Activated CD4-positive, alpha-beta T cell treated with anti-CD3 and anti-CD28 coated beads, Interleukin-2, amount 50 U/mL, for 24 hours (primary cell): ENCODE results near the gene ENDOV.
A peak's percentile ranks its signal among the peaks of the same experiment; 100 is the strongest.

ENCODE experiments used
- DNase-seq, 2 donors: peaks; one replicate each; pipeline ENCODE4 v3.0.0-alpha.2; 2020; ENCODE audit warnings: low read depth in 1 of 2, low spot score in 1 of 2

Gene ENDOV

DNA sequence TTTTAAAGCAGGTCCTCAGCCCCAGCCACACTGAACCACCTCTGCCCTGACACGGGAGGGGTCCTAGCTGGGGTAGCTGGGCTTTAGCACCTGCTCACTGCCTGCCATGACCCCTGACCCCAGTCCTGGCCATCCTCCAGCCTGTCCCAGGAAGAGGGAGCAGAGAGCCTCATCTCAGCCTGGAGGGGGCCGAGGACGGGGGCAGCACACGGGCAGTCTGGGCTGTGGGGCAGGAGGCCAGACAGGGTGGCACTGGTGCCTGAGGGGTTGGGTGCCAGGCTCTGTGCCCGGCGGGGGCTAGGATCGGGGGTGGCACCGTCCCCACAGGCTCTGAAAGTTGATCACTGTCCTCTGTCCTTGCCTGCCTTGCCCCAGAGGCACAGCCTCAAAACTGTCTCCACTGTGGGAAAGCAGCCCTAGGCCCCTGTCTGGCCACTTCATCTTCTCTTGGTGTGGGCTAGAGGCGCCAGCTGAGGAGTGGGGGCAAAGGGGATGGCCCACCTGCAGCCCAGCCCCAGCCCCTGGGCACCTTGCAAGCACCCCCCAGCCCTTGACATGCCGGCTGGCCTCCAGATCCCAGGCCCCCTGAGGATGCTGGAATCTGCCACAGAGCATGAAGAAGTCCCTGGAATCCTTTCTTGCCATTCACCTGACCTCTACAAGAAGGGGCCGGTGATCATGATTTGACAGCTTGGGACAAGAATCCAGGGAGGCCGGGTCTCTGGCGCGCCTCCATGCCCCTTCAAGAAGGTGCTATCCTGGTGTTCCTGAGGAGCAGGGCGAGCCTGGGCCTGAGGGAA is 15.7 kb downstream of the ENDOV start:
- no peak for DNase-seq

DNA sequence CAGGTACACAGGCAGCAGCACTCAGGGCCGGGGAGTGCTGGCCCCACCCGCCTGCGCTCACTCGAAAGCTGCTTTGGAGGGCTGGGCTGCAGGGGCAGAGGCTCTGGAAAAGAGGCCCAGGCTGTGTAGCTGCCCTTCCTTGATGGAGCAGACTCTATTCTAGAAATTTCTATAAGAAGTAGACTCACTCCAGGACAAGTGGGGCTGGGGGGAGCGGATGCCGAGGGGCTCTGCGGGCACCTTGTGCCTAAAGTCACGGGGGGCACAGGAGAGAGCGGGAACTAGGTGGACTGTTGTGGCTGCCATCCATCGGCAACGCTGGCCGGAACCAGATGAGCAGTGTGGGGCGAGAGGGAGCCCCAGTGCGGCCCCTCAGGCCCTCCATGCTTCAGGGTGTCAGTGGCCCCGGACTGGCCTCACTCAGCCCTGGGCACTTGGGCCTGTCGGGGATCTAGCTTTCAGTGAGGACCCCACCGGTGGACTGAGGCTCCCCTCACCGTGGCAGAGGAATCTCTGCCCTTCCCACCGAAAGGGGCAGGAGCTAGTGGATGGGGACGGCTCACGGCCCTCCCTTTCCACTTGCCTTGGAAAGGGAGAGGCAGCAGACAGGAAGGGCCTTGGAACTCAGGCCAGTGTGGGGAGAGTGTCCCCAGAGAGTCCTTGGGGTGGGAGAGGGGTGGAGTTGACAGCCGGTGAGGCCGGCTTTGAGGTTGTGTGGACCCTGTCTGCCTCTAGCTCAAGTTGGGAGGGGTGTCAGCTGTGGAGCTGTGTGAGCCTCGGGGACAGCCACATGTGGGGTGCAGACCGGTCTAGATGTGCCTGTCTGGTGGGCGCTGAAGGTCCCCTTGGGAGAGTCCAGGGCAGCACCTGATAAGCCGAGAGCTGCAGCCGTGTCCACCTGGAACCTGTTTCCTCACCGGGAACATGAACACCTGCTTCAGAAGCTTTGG is 16.6 kb downstream of the ENDOV start:
- no peak for DNase-seq

DNA sequence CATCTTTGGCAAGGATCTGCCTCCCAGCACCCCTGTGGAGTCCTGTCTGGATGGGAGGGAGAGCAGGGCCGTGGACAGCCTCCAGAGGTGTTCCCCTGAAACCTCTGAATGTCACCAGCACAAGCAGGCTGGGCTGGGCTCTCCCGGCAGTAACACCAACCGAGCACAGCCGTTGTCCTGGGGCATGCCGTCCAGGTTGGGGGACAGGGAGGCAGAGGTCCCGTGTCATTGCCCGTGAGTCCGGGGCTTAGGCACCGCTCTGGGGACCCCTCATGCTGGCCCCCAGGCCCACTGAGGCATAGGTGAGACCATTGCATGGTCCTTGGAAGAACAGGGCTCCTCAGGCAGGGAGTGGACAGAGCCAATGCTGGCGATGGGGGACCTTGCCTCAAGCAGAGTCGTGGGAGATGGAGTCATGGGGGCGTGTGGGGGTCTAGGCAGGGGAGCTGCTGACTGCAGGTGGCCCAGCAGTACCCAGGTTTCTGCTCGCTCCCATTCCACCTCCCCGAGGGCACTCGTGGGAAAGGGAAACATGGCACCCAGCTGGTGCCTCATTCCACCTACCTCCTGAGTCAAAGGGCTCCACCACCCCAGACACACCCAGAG is 17.5 kb downstream of the ENDOV start:
- DNase-seq: no peak

DNA sequence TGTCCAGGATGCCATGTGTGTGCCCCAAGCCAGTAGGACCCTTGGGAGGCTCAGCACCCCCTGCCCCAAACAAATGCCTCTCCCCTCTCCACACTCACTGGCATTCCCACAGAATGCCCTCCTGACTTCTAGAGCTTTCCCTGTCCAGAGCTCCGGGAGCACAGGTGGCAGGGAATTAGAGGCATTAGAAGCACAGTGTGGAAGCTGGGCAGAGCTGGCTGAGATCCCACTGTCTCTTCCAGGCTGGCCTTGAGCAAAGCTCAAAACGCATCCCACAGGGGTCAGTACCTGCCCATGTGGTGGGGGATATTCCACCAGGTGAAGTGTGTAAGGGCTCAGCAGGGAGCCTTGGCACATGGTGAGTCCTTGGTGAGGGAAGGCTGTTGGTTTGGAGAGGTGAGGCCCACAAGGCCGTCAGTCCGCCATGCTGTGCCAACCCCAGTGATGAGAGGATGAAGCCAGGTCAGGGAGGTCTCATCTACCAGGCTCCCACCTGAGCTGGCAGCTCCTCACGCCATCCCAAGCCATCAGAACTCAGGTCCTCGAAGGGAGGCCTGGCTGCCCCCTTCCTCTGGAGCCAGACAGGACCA is 18.1 kb downstream of the ENDOV start:
- no peak for DNase-seq

DNA sequence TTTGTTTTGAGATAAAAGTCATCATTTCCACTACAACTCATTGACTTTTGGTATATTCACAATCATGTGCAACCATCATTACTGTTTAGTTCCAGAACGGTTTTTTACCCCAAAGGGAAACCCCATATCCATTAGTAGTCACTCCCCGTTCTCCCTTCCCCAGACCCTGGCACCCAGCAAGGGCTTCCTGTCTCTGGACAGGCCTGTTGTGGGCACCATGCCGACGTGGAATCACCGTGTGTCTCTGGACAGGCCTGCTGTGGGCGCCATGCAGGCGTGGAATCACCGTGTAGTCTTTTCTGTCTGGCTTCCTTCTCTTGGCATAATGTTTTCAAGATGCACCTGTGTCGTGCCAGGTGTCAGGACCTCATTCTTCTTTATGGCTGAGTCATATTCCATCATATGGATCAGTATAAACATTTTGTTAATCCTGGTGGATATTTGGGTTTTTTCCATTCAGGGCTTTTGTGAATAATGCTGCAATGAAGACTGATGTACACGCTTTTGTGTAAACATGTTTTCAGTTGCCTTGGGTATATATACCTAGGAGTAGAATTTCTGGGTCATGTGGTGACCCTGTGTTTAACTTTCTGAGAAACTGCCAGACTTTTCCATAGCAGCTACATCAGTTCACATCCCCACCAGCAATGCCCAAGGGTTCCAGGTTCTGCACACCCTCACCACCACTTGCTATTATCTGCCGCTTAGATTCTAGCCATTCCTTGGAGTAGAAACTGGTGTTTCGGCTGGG is 19.1 kb downstream of the ENDOV start:
- no peak for DNase-seq

DNA sequence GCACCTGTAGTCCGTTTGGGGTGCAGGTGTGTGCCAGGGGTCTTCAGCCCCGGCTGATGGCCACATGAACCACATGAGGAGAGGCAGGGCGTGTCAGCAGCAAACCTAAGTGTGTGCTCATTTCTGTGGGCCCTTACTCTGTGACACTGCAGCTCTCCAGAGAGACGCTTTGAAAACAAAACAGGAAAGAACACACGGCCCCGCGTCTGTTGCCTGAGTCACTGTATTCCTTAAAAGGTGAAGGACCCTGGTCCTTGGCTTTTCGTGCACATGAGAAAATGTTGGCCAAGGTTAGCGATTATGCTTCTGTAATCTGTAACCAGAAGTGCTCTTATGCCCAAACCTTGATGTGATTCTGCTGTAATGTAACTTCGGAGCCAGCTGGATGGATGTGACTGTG is 22.6 kb downstream of the ENDOV start:
- no peak for DNase-seq

DNA sequence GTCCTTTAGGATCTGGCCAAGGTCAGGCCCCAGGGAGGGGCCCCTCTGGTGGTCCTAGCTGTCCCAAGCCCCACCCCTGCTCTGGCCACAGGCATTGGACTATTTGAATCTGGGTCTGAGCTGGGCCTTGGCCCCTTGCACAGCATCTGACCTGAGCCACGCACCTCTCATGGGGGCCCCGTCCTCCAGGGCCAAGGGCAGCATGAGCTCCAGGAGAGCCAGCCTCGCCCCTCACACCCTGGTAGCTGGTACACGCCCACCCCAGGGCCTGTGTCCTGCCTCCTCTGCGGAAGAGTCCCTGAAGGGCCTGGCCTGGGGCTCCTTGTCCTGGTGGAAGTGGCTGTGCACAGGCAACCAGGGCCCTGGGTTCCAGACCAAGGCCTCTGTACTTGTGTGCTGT is 23.8 kb downstream of the ENDOV start:
- DNase-seq: no peak

DNA sequence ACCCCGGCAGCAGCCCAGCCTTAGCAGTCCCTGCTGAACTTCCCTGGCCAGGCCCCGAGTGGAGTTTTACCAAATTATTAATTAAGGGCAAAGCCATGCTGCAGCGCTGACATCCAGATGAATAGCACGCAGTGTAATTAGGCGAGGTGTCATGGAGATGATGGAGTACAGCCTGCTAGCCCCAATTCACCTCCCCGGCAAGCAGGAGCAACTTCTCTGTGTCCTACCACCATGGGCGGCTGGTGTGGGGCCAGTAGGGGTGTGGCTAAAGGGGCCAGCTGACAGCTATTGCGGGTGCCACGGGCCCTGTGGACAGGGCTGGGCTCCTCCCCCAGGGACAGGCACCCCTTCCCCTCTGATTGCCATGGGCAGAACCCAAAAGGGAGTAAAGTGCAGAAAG is 24.5 kb downstream of the ENDOV start:
- DNase-seq: no peak

DNA sequence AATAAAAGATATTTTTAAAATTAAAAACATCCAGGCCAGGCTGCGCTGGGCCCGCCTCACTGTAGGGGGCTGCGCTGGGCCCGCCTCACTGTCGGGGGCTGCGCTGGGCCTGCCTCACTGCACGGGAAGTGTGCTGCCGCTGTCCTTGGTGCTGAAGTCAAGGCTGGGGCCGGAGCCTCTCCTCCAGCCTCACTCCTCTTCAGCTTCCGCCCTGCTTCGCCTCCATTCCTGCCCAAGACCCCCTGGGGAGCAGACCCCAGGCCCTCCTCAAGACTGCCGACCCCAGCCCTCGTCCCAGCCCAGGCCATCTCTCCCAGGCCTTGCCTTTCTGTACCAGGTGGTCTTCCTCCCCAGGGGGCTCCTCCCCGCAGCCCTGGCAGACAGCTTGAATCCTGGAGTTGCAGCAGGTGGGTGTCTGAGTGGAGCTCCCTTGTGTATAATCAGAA is 26.2 kb downstream of the ENDOV start:
- DNase-seq: peak; percentile 19 to 21

DNA sequence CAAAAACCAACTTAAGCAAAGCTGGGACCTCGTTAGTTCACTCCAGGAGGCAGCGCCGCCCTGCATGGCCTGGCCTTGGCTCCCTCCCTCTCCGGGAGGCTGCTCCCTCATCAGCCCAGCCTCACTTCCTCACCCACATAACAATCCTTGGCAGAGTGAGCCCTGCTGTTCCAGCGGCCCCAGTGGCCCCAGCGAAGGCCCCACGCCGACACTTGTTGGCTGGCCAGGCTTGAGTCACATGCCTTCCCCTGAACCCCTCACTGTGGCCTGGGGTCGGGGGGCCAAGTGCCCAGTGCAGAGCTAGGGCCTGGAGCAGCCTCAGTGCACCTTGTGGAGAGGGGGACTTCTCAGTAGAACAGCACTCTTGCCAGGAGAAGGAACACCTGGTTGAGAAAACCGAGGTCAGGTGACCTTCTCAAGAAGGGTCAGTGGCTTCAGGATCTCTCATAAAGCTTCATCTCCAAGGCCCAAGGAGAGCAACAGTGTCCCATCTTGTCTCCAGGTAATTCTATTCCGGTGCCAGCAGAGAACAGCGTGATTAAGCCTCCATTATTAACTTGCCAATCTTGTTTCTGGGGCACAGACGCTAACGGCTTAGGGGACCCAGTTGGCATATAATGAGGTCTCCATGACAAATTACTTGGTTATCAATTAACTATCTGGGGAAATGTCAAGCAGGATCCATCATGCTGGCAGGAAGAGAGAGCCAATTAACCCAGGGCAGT is 26.8 kb downstream of the ENDOV start:
- DNase-seq: no peak

DNA sequence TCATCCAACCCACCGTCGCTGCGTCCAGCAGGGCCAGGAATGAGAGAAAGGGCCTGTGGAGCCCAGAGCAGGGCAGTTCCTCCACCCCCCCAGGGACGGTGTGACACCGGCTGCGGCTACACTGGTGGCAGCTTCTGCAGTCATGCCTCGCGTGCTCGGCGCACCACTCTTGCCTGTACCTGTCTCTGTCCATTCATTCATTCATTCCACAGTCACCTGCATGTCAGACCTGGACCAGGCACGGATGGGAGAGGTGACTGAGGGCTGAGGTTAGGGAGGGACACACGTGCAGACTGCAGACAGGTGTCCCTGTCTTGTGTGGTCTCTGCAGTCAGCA is 27.3 kb downstream of the ENDOV start:
- DNase-seq: no peak

DNA sequence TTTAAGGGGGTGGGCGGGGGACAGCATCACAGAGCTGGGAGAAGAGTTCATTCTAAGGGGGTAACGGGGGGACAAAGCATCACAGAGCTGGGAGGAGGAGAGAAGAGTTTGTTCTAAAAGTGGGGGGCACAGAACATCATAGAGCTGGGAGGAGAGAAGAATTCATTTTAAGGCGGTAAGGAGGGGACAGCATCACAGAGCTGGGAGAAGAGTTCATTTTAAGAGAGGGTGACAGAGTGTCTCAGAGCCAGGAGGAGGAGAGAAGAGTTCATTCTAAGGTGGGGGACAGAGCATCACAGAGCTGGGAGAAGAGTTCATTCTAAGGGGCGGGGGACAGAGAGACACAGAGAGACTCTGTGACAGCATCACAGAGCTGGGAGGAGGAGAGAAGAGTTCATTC is 27.8 kb downstream of the ENDOV start:
- DNase-seq: no peak

DNA sequence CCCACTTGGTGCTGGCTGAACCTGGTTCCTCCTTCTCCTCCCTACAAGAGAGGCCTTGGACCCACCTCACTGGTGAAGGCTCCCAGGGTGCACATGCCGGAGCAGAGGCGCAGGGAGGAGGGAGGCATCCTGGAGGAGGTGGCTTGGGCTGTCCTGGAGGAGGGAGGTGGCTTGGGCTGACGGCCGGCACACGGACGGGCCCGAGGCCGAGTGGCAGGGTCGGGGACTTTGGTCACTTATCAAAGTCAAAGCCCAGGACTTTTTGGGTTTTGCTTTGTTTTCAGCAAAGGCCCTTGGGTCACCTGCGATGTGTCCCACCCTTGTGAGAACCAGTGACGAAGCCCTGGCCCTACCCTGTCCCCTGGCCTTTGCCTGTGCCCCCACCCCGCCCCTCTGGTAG is 28.5 kb downstream of the ENDOV start:
- DNase-seq: no peak

DNA sequence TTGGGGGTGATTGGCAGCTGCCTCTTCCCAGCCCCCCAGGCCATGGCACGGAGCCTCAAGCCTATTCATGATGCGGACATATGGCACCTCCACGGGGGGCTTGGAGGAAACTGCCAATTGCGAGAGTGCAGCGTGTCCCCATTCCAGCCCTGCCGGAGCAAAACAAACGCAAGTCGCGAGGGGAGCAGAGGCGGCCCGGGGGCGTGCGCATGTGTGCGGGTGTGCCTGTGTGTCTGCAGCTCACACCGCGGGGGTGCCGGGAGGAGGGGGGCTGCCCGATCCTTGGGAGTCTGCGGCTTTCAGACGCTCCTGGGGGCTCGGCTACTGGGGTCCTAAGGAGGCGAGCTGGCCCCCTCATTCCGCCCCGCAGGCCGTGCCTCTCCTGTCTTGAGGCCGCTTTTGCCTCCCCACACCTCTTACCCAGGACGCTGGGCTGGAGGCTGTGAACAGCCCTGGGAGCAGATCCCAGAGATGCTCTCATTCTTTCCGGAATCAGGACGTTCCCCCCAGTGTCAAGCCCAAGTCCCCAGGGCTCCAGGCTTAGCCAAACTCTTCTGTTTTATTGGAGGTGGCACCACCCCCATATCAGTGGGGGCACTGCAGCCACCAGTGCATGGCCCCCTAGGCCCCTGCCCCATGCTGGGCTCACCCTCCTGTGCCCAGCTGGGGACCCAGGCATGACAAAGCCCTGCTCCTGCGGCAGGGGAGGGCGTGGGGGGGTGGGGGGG is 29.1 kb downstream of the ENDOV start:
- DNase-seq: no peak

DNA sequence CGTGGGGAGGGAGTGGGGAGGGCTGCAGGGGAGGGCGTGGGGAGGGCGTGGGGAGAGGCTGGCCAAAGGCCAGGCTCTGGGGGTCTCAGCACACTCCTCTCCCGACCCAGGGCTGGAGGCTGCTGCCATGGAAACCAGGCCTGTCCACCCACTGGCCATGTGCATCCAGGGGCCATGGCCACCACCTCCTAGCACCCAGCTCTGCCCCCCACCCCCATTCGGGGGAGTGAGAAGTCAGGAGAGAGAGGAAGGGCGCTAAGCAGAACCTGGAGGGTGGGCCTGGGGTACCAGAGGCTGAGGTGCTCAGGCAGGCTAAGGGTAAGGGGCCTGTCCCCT is 29.6 kb downstream of the ENDOV start:
- no peak for DNase-seq

DNA sequence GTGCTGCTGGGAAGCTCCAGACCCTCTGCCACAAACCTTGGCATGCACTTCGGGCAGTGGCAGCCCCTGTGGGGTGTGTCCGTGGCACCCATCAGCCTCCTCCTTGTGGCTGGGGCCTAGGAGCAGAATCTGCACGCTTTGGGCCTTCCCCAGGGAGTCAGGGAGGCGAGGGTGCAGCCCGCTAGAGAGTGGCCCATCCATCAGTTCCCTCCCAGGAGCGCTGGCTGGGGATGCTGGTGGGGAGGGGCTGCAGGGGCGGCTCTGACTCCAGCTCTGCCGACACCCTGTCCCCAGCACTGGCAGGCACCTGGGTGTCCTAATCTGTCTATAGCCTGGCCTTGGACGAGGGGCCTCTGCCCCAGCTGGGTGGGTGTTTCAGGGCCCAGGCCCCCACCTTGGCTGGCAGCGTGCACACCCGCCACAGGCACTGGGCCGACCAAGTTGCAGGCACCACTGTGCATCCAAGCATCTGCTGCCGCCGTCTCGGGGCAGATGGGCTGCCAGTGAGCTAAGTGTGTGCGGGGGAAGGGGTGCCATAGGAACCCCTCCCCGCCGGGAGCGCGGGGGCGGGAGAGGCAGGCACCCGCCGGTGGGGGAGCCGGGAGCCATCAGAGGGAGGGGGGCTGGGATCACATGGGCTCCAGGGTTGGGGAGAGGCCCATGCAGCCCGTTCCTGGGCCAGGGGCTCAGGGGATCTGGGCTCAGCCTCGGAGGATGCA is 30.2 kb downstream of the ENDOV start:
- no peak for DNase-seq

DNA sequence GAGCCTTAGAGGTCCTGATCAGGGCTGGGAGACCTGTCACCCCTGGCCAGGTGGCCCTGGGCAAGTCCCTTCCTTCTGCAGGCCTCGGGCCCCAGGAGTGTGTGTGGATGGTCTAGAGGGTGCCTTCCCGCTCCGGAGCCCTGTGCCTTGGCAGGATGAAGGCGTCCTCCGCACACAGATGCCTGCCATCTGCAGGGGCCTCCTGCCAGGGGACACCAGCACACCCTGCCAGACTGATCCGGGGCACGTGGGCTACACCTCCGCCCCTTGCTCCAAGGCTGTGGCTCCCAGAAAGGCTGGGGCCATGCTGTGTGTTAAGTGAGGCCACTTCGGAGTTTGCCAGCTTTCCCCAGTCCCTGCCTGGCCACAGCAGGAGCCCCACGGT is 30.8 kb downstream of the ENDOV start:
- no peak for DNase-seq

DNA sequence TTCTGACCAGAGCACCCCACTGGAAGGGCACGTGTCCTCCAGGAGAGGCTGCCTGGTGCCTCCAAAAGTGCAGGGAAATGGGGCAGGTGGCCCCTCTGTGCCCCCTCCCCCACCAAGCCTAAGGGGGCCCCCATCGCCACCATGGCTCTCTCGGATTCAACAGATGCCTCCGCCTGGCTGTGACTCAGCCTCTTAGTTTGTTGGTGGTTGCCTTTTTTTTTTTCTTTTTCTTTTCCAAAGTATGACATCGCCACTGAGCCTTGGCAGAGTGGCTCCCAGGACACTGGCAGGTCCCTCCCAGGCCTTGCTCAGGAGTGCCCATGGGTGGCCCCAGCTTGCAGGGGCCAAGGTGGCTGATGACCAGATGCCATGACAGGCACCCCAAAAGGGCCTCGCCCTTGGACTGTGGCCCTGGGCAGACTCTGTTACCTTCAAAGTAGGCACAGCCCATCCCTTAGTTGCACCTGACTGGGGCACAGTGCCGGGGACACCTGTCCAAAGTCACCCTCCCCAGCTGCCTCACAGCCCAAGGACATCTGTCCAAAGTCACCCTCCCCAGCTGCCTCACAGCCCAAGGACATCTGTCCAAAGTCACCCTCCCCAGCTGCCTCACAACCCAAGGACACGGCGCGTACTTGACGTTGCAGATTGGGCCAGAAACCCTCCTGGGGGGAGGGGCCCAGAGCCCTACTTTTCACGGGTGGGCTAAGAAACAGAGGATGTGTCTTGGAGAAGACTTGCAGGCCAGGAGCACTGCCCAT is 31.9 kb downstream of the ENDOV start:
- no peak for DNase-seq
